Right hindlimb (tissue), 1 donor: Measurements from ENCODE around the gene ACSM6.

Source experiments
- DNase-seq: peaks from one replicate; pipeline ENCODE4 v3.0.0-alpha.2; 2018

ACSM6 gene

GRCh38 chr10:95246582-95247051, 52.6 kb downstream of the ACSM6 start:
- DNase-seq, result peak; percentile 53

GRCh38 chr10:95247200-95247880, 53.3 kb downstream of the ACSM6 start:
- DNase-seq, result no peak

DNA sequence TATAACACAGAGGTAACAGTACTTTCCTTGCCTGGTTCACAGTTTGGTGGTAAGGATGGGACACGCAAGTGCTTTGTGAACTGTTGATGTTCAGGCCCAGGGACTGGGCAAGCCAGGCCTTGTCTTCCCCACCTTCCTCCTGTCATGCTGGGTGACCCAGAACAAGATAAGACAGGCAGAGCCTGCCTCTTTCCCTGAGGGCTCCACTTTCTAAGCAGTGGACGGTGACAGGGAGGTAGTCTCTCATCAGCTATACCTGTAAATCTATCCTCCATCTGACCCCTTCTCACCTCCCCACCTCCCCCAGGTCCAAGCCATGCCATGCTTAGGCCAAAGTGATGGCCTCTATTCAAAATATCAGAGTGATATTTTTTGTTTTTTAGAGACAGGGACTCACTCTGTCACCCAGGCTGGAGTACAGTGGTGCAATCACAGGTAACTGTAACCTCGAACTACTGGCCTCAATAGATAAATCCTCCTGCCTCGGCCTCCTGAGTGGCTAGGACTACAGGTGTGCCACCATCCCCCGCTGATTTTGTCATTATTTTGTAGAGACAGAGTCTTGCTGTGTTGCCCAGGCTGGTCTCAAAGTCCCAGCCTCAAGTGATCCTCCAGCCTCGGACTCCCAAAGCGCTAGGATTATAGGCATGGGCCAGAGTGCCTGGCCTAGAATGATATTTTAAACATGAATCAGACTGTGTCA, 54.0 kb downstream of the ACSM6 start:
- no peak for DNase-seq

DNA sequence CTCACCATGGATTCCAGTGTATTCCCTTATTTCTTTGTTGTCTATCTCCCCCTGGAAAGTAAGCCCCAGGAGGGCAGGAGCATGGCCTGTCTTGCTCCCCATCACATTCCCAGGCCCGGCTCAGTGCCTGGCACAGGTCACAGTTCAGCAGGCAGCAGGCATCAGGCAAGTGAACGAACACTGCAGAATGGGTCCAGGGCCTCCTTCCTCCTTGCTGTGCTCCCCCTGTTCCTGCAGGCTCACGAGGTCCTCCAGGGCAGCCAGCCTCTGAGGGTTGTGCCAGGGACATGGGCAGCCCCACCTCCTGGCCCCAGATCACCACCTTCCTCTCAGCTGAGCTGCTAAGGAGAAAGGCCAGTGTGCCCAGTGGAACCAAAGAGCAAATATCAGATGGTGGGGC, 55.0 kb downstream of the ACSM6 start:
- DNase-seq, result no peak

- DNase-seq, result no peak
Observed at GRCh38 chr10:95249467-95249866, 55.4 kb downstream of the ACSM6 start.

DNA sequence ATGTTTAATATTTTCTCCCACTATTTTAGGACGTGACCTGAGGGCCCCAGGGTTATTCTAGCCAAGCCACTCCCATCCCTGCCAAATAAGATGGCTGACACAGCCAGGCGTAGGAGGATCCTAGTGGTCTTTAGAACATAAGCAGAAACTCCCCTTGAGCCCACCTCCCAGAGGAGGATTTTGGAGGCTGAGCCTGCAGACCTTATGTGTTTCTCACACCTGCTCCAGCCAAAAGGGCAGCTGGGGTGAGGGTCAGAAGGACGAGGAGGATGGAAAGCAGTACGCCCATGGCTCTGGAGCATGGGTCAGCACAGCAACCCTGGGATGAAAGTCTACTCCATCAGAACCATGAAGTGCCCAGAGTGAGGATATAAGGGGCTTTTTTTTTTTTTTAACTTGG, 56.8 kb downstream of the ACSM6 start:
- DNase-seq, result no peak

GRCh38 chr10:95253007-95253406, 59.0 kb downstream of the ACSM6 start:
- no peak for DNase-seq

GRCh38 chr10:95253686-95254085, 59.6 kb downstream of the ACSM6 start:
- no peak for DNase-seq

DNA sequence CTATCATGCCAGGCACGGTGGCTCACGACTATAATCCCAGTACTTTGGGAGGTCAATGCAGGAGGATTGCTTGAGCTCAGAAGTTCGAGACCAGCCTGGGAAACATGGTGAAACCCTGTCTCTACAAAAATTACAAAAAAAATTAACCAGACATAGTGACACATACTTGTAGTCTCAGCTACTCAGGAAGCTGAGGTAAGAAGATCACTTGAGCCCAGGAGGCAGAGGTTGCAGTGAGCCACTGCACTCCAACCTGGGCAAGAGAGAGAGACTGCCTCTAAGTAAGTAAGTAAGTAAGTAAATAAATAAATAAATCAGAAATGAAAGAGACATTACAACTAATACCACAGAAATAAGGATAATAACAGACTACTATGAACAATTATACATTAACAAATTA, 60.6 kb downstream of the ACSM6 start:
- no peak for DNase-seq

DNA sequence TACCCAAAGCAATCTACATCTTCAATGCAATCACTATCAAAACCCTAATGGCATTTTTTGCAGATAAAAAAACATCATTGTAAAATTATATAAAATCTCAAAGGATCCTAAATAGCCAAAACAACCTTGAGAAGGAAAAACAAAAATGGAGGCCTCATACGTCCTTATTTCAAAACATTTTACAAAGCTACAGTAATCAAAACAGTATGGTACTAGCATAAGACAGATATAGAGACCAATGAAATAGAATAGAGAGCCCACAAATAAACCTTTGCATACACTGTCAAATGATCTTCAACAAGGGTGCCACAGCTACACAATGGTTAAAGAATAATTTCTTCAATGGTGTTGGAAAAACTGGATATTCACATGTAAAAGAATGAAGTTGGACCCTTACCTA, 62.2 kb downstream of the ACSM6 start:
- DNase-seq, result no peak

DNA sequence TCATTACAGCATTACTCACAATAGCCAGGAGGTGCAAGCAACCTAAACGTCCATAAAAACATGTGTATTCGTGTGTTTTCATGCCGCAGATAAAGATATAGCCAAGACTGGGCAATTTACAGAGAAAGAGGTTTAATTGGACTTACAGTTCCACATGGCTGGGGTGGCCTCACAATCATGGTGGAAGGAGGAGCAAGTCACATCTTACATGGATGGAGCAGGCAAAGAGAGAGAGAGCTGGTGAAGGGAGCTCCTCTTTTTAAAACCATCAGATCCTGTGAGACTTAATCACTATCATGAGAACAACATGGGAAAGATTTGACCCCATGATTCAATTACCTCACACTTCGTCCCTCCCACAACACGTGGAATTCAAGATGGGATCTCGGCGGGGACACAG, 63.8 kb downstream of the ACSM6 start:
- DNase-seq, result no peak

GRCh38 chr10:95260397-95260881, 66.4 kb downstream of the ACSM6 start:
- DNase-seq, result no peak

- no peak for DNase-seq
Observed at GRCh38 chr10:95260909-95261552, 67.0 kb downstream of the ACSM6 start.

- no peak for DNase-seq
Observed at GRCh38 chr10:95261926-95262325, 67.9 kb downstream of the ACSM6 start.

DNA sequence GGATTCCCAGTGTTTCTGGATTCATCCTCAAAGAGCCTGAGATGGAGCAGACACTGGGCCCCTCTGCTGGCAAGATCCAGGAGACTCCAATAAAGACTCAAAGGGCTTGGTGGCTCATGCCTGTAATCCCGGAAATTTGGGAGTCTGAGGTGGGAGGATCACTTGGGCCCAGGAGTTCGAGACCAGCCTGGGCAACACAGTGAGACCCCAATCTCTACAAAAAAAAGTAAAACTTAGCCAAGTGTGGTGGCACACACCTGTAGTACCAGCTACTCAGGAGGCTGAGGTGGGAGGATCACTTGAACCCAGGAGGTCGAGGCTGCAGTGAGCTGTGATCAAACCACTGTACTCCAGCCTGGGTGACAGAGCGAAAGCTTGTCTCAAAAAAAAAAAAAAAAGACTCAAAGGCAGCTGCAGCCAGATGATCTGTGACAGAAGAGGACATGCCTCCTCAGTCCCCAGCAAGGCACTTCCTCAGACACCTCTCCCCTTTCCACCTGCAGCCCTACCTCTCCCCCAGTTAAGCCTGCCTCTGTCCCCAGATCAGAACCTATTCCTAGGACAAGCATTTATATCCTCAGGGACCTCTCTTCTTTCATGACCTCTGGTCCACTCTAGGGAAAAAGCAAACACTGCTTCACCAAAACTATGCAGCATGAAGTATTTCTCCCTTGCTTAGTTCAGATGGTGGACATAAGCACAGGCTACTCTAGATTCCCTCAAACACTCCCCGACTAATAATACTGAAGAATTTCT, 68.9 kb downstream of the ACSM6 start:
- DNase-seq, result no peak

DNA sequence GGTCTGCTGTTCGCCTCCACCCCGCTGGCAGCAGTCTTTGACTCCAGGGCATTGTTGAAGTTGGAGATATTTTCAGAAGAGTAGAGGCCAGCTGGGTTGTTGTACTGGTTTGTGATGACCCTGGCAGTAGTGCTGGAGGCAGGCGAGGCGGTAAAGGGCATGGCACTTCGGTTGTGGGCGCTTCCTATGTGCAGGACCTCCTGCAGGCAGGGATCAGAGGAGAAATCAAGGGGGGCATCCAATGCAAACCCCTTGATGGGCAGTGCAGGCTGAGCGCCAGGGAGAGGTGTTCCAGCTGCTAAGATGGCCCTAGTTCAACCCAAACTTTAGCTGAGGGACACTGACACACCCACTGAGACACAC, 69.8 kb downstream of the ACSM6 start:
- no peak for DNase-seq

DNA sequence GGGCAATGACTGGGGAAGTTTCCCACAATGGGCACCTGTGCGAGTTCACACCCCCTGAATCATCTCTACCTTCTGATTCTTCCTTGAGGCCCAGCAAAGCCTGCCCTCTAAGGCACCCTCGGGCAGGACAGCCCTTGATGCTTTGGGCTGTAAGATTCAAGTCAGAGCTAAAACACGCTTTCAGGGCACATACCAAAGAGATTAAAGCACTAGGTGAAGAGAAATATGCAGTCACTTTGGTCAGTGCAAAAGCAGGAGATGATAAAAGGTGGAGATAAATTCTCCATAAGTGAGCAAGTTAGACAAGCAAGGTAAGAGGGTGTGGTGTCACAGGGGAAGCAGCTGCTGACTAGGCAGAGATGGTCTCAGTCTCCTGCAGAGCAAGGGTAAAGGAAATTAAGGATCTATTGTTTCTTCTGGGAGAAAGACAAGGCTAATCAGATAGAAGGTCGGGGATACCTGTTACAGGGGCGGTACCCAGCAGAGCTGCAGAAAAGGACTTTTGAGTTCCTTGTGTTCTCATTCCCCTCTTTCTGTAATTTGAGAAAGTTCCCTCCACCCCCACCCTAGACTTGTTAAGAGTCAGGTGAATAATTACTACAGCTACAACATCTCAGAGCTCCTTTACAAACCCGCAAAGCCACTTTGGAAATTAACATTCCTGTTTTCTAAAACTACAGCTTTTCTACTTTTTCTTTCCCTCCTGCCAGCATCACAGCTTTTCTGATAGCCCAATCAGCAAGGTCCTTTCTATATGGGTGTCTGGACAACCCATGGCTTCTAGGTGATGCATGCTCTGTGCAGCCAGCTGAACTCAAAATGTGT, 70.4 kb downstream of the ACSM6 start:
- DNase-seq, result no peak

DNA sequence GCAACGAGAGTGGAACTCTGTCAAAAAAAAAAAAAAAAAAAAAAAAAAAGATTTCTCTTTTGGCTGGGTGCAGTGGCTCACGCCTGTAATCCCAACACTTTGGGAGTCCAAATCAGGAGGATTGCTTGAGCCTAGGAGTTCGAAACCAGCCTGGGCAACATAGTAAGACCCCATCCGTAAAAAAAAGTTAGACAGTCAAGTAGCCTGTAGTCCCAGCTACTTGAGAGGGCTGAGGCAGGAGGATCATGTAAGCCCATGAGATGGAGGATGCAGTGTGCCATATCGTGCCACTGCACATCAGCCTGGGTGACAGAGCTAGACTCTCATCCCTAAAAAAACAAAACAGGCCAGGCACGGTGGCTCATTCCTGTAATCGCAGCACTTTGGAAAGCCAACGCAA, 71.5 kb downstream of the ACSM6 start:
- no peak for DNase-seq

DNA sequence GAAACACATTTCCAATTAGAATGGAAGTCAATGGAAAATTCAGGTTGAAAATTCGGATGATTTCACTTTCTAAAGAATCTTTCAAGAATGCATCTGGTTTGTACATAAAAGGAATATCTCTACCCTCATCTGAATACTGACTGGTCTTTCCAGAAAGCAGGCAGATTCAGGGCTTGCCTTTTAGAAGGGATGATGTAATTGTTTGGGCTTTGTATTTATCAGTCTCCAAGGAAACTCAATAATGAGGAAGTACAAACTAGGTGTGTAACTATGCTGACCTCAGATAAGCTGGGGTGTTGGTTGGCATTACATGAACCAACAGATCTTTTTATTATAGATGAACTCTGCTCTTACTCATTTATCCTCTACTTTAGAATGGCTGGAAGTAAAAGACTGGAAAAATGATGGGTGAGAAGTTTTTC, 72.6 kb downstream of the ACSM6 start:
- no peak for DNase-seq

- no peak for DNase-seq
Observed at GRCh38 chr10:95267251-95267650, 73.2 kb downstream of the ACSM6 start.

DNA sequence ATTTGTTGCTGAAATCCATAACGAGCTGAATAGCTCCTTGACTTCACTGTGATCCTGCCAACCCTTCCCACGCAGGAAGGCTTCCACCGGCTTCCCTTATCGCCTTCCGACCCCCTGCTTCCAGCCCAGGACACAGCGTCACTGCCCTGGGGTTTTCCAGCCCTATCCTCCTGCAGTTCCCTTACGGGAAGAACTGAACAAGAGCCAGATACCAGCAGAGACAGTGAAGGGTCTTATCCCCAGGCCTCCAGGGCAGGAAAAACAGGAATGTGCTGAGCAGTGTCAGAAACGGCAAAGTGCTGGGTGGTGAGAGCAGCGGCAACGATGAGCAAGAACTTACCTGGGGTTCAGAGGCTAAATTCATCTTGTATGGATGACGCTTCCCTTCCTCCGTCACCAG, 74.4 kb downstream of the ACSM6 start:
- DNase-seq, result no peak
